ENCODE results near the gene AMBN. TPM values are rescaled to one million over a fixed set of nuclear protein-coding genes. Genes with fewer than 3 reads are reported as not detected.

Gene AMBN
- total RNA-seq, 1 experiment from 2014 or later, result not detected

DNA sequence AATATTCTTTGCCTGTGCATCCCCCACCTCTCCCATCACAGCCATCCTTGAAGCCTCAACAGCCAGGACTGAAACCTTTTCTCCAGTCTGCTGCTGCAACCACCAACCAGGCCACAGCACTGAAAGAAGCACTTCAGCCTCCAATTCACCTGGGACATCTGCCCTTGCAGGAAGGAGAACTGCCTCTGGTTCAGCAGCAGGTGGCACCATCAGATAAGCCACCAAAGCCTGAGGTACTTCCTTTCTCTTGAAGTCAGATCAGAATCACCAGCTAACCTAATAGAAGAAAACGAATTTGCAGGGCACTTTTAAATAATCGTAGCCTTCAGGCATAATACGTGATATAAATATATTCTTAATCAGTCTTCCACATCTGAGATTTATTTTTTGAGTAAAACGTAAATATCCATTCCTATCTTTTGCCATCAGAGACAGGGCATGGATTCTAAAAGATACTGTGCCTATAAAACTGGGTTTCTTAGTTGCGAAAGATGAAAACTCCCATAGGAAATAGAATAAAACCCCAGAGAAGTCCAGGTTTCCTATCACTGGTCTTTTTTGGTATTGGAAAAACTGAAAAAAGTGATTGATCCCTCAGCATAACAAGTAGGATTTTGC, 9.5 kb downstream of the AMBN start:
- ChIA-PET CTCF (interaction anchor here (0.6 kb wide), 1 partner anchor 408 kb away, joined by 4 read pairs; no protein-coding TSS in a partner anchor), POLR2A (no interaction called here)
- H3K27me3 ChIP-seq (ENCODE audit: control insufficient read depth, insufficient read depth, low read length), result no peaks in the 10 kb centered on the region; the same call in 1 of the 2 replicates
- TF ChIP-seq, protein P1, sequence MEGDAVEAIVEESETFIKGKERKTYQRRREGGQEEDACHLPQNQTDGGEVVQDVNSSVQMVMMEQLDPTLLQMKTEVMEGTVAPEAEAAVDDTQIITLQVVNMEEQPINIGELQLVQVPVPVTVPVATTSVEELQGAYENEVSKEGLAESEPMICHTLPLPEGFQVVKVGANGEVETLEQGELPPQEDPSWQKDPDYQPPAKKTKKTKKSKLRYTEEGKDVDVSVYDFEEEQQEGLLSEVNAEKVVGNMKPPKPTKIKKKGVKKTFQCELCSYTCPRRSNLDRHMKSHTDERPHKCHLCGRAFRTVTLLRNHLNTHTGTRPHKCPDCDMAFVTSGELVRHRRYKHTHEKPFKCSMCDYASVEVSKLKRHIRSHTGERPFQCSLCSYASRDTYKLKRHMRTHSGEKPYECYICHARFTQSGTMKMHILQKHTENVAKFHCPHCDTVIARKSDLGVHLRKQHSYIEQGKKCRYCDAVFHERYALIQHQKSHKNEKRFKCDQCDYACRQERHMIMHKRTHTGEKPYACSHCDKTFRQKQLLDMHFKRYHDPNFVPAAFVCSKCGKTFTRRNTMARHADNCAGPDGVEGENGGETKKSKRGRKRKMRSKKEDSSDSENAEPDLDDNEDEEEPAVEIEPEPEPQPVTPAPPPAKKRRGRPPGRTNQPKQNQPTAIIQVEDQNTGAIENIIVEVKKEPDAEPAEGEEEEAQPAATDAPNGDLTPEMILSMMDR (IDR thresholded peaks at IDR 0.05), result peak; percentile 79
- TF ChIP-seq TCF7L2 (IDR thresholded peaks at IDR 0.05; ENCODE audit: low read depth, low read length), result no peak
- no peak overlapping the region for H3K27ac ChIP-seq (ENCODE audit: low read length)
- no peaks in the 10 kb centered on the region for H3K4me1 ChIP-seq (ENCODE audit: control insufficient read depth, insufficient read depth, low read length)
- DNase-seq (ENCODE audit: low read depth, low spot score) (peak; percentile 58), ATAC-seq (peak; percentile 91)
- BruUV-seq (replicated peaks), result no TSS peak
- H3K9me3 ChIP-seq (ENCODE audit: control insufficient read depth, insufficient read depth, low read depth, low read length), result no peaks in the 10 kb centered on the region
- H3K36me3 ChIP-seq (ENCODE audit: control insufficient read depth, insufficient read depth, low read length), result no peaks in the 10 kb centered on the region
- no peak overlapping the region for H3K4me3 ChIP-seq (ENCODE audit: low read depth in 2 of 2, low read length in 2 of 2)
- in situ Hi-C loops (cut with HindIII; ENCODE audit: low pct_unique_long_range_greater_than_20kb, low sequenced_read_pairs) (no loop called here), intact Hi-C loops (cut with micrococcal nuclease; ENCODE audit: unreplicated experiment) (no loop called here)

GRCh38 chr4:70603856-70604255, 11.8 kb downstream of the AMBN start:
- H3K4me1 ChIP-seq (ENCODE audit: control insufficient read depth, insufficient read depth, low read length), result no peaks in the 10 kb centered on the region; the same call in 1 of the 2 replicates
- H3K9me3 ChIP-seq (ENCODE audit: control insufficient read depth, insufficient read depth, low read depth, low read length), result no peaks in the 10 kb centered on the region
- DNase-seq (ENCODE audit: low read depth, low spot score), result no peak
- no peak overlapping the region for H3K4me3 ChIP-seq (ENCODE audit: low read depth in 2 of 2, low read length in 2 of 2)
- ChIA-PET POLR2A (no interaction called here), CTCF (no interaction called here)
- in situ Hi-C loops (cut with HindIII; ENCODE audit: low pct_unique_long_range_greater_than_20kb, low sequenced_read_pairs), result no loop called here
- intact Hi-C loops (cut with micrococcal nuclease; ENCODE audit: unreplicated experiment), result no loop called here
- H3K27me3 ChIP-seq (ENCODE audit: control insufficient read depth, insufficient read depth, low read length), result no peaks in the 10 kb centered on the region
- H3K27ac ChIP-seq (ENCODE audit: low read length), result no peak overlapping the region
- no peaks in the 10 kb centered on the region for H3K36me3 ChIP-seq (ENCODE audit: control insufficient read depth, insufficient read depth, low read length)
- no peak for ATAC-seq
- TF ChIP-seq SIN3A (IDR thresholded peaks at IDR 0.05; ENCODE audit: borderline replicate concordance, insufficient read depth, low read depth, low read length), result no peak
- TF ChIP-seq, protein P1 (IDR thresholded peaks at IDR 0.05), result no peak
- TF ChIP-seq TCF7L2 (IDR thresholded peaks at IDR 0.05; ENCODE audit: low read depth, low read length), result no peak
- TF ChIP-seq REST (IDR thresholded peaks at IDR 0.05; ENCODE audit: insufficient read depth in 1 of 2, low read depth in 2 of 2, low read length in 1 of 2), result no peak
- TF ChIP-seq POLR2AphosphoS5 (IDR thresholded peaks at IDR 0.05; ENCODE audit: low read depth, low read length), result no peak
- no TSS peak for BruUV-seq (replicated peaks)

All from Panc1 (cell line).